Putamen (tissue), 1 donor: ENCODE measurements around the gene TRAPPC11.
"Not testable (repeated sequence)": the region's sequence is repeated elsewhere in the genome, so short reads cannot be mapped to it uniquely, and the experiment has no call there.

Experiments
- DNase-seq: peaks from one replicate; pipeline ENCODE4 v3.0.0-alpha.2; 2016; ENCODE audit warnings: low spot score

Gene TRAPPC11

GRCh38 chr4:183659029-183659871 is at the start of gene TRAPPC11, which contains the start of gene RWDD4:
Gene TRAPPC11, plus strand, starts transcription at chr4:183659293. Its CDS starts 4,575 bp downstream, at chr4:183663868.
Gene RWDD4, minus strand, starts transcription at chr4:183659185. Its CDS starts 233 bp downstream, at chr4:183658952.
- peak; percentile 98 for DNase-seq

- DNase-seq = no peak
Measured at GRCh38 chr4:183610033-183610432, 49.1 kb upstream of the TRAPPC11 start.

- no peak for DNase-seq
Measured at GRCh38 chr4:183610613-183611012, 48.5 kb upstream of the TRAPPC11 start.

GRCh38 chr4:183611210-183611830 is 47.8 kb upstream of the TRAPPC11 start:
- no peak for DNase-seq

- no peak for DNase-seq
Measured at GRCh38 chr4:183612329-183613250, 46.5 kb upstream of the TRAPPC11 start.

- no peak for DNase-seq
Measured at GRCh38 chr4:183617075-183617474, 42.0 kb upstream of the TRAPPC11 start.

GRCh38 chr4:183618681-183619080 is 40.4 kb upstream of the TRAPPC11 start:
- no peak for DNase-seq

GRCh38 chr4:183620421-183620820 is 38.7 kb upstream of the TRAPPC11 start:
- no peak for DNase-seq

- DNase-seq = no peak
Measured at GRCh38 chr4:183621875-183622274, 37.2 kb upstream of the TRAPPC11 start.

GRCh38 chr4:183624548-183624947 is 34.5 kb upstream of the TRAPPC11 start:
- DNase-seq = no peak

GRCh38 chr4:183626168-183626567 is 32.9 kb upstream of the TRAPPC11 start:
- no peak for DNase-seq

GRCh38 chr4:183627286-183627685 is 31.8 kb upstream of the TRAPPC11 start:
- DNase-seq = not testable (repeated sequence)

- DNase-seq = no peak
Measured at GRCh38 chr4:183627979-183628588, 31.0 kb upstream of the TRAPPC11 start.

GRCh38 chr4:183631577-183632198 is 27.4 kb upstream of the TRAPPC11 start:
- no peak for DNase-seq

- DNase-seq = no peak
Measured at GRCh38 chr4:183632689-183633088, 26.4 kb upstream of the TRAPPC11 start.

GRCh38 chr4:183633476-183634400 is 25.4 kb upstream of the TRAPPC11 start:
- no peak for DNase-seq

- no peak for DNase-seq
Measured at GRCh38 chr4:183635321-183635720, 23.8 kb upstream of the TRAPPC11 start.

- DNase-seq = no peak
Measured at GRCh38 chr4:183635741-183636140, 23.4 kb upstream of the TRAPPC11 start.

GRCh38 chr4:183636503-183636902 is 22.6 kb upstream of the TRAPPC11 start:
- no peak for DNase-seq

GRCh38 chr4:183636923-183637322 is 22.2 kb upstream of the TRAPPC11 start:
- DNase-seq = no peak
